K562 (cell line): Measurements from ENCODE around the gene PCBP3. TPM values are rescaled to one million over a fixed set of nuclear protein-coding genes. Genes with fewer than 3 reads are reported as not detected.

Experiments
- ATAC-seq: fragments of 200-7000 bp; cut with Tn5 transposase; 3 replicates; pipeline ENCODE4 v1.9.1; 2020; ENCODE audit warnings: moderate library complexity
- BruUV-seq: library from RNA; stranded (reverse); fragments of 400-500 nt; replicated peaks from 2 replicates; lab custom pipeline; 2021; lab: Mats Ljungman, UMichigan
- CTCF ChIA-PET: fragments of 300-600 bp; formaldehyde crosslinking; extraction: SDS; loops from one replicate; lab custom pipeline; 2021; ENCODE audit warnings: low intra/inter-chr PET ratio; lab: Yijun Ruan, JAX
- POLR2A ChIA-PET: fragments of 300-600, 350-650 bp; sonication (Branson Sonifier 250); formaldehyde crosslinking; extraction: SDS; loops from one replicate; lab custom pipeline; 2021; ENCODE audit warnings: antibody characterized with exemption, inconsistent platforms; lab: Yijun Ruan, JAX
- DNase-seq, 4 experiments: peaks; one replicate each; pipeline versions ENCODE4 v3.0.0 to v3.0.0-alpha.2; 2011 to 2018; ENCODE audit warnings: low spot score in 3 of 4, mixed read lengths in 3 of 4; ENCODE audit errors: extremely low read depth in 1 of 4
- FAIRE-seq: peaks from 2 replicates; lab custom pipeline; 2011; peaks lifted over from hg19 to GRCh38; lab: Jason Lieb, UNC
- H2AFZ ChIP-seq: 2 replicates; pipeline ENCODE4 v1.6.0; 2011; ENCODE audit warnings: low read depth, low read length, control low read depth, inconsistent platforms
- H3K27ac ChIP-seq: fragments of 200-600 bp; 3 replicates; pipeline ENCODE4 v1.8.0; 2011; ENCODE audit warnings: low read depth, mild to moderate bottlenecking, control low read depth, inconsistent platforms, low read length, moderate library complexity, mixed read lengths; ENCODE audit errors: extremely low read depth
- H3K27me3 ChIP-seq, 2 experiments: fragments of 300-600 bp in 1 of 2; 2 replicates in 1 of 2; 3 replicates in 1 of 2; pipeline versions ENCODE4 v1.6.0 to v1.8.0; 2011; ENCODE audit warnings: inconsistent platforms in 2 of 2, low read length in 2 of 2, mild to moderate bottlenecking in 1 of 2, mixed read lengths in 1 of 2, moderate library complexity in 1 of 2; ENCODE audit not compliant: control insufficient read depth in 2 of 2, insufficient read depth in 2 of 2
- H3K36me3 ChIP-seq: fragments of 300-600 bp; 3 replicates; pipeline ENCODE4 v1.8.0; 2011; ENCODE audit warnings: mild to moderate bottlenecking, low read length, inconsistent platforms; ENCODE audit not compliant: control insufficient read depth, insufficient read depth
- H3K4me1 ChIP-seq, 2 experiments: fragments of 200-600 bp in 1 of 2; replicated peaks in 1 of 2; 2 replicates in 1 of 2; 3 replicates in 1 of 2; pipeline versions ENCODE4 v1.5.1 to v1.8.0; 2011; ENCODE audit warnings: inconsistent platforms in 2 of 2, low read length in 2 of 2, mild to moderate bottlenecking in 1 of 2, mixed read lengths in 1 of 2, moderate library complexity in 1 of 2; ENCODE audit not compliant: control insufficient read depth in 2 of 2, insufficient read depth in 2 of 2
- H3K4me2 ChIP-seq: 2 replicates; pipeline ENCODE4 v1.6.1; 2011; ENCODE audit warnings: low read length, control low read depth, inconsistent platforms, mixed read lengths; ENCODE audit not compliant: insufficient read depth
- H3K4me3 ChIP-seq: fragments of 200-600 bp; sonication (generic), shearing (Covaris generic); 2 replicates; pipeline ENCODE4 v1.5.1; 2016; ENCODE audit warnings: control low read depth, inconsistent platforms
- H3K79me2 ChIP-seq: fragments of 200-600 bp; 3 replicates; pipeline ENCODE4 v1.8.0; 2011; ENCODE audit warnings: low read length, inconsistent platforms; ENCODE audit not compliant: control insufficient read depth, insufficient read depth
- H3K9ac ChIP-seq, 2 experiments: 2 replicates each; pipeline versions ENCODE4 v1.6.0 to v1.6.1; 2011; ENCODE audit warnings: low read depth in 2 of 2, low read length in 2 of 2, control low read depth in 1 of 2, inconsistent platforms in 1 of 2, mild to moderate bottlenecking in 1 of 2, mixed read lengths in 1 of 2; ENCODE audit not compliant: insufficient read depth in 1 of 2
- H3K9me1 ChIP-seq: one replicate; pipeline ENCODE4 v1.6.0; 2011; ENCODE audit warnings: inconsistent platforms, mild to moderate bottlenecking, low read length, moderate library complexity; ENCODE audit not compliant: control insufficient read depth, insufficient read depth
- H3K9me3 ChIP-seq: replicated peaks from 2 replicates; pipeline ENCODE4 v1.5.1; 2011; ENCODE audit warnings: low read depth, low read length, inconsistent platforms; ENCODE audit not compliant: control insufficient read depth, insufficient read depth
- H4K20me1 ChIP-seq: replicated peaks from 2 replicates; pipeline ENCODE4 v1.6.1; 2011; ENCODE audit warnings: low read length, inconsistent platforms, mixed read lengths; ENCODE audit not compliant: control insufficient read depth, insufficient read depth
- CHD2 ChIP-seq: IDR thresholded peaks from 2 replicates; pipeline ENCODE4 v1.6.1; 2011; ENCODE audit warnings: low read depth, low read length
- GMEB1 ChIP-seq: fragments of 250-450 bp; sonication (Bioruptor Pico); IDR thresholded peaks from 2 replicates; pipeline ENCODE4 v1.4.0; 2020; ENCODE audit warnings: mild to moderate bottlenecking
- MCM2 ChIP-seq: fragments of 450-650 bp; IDR thresholded peaks from 2 replicates; pipeline ENCODE4 v1.6.1; 2017; ENCODE audit warnings: low read depth, mild to moderate bottlenecking
- NFIC ChIP-seq: fragments of 450-650 bp; IDR thresholded peaks from 2 replicates; pipeline ENCODE4 v1.6.1; 2017; ENCODE audit warnings: mild to moderate bottlenecking, inconsistent platforms
- RERE ChIP-seq: sonication (generic); formaldehyde crosslinking; IDR thresholded peaks from 2 replicates; pipeline ENCODE4 v1.8.0; 2023; ENCODE audit warnings: missing genetic modification reagents, mild to moderate bottlenecking, borderline replicate concordance
- RNF2 ChIP-seq: sonication (generic); IDR thresholded peaks from 2 replicates; pipeline ENCODE4 v1.6.1; 2016
- THAP12 ChIP-seq: fragments of 250-450 bp; sonication (Bioruptor Pico); IDR thresholded peaks from 2 replicates; pipeline ENCODE4 v1.9.0; 2021; ENCODE audit warnings: mild to moderate bottlenecking, inconsistent platforms
- ZBTB2 ChIP-seq: fragments of 450-650 bp; IDR thresholded peaks from 2 replicates; pipeline ENCODE4 v1.6.1; 2016; ENCODE audit warnings: antibody characterized with exemption
- ZFX ChIP-seq: sonication (generic); formaldehyde crosslinking; IDR thresholded peaks from 2 replicates; pipeline ENCODE4 v1.8.0; 2022; ENCODE audit warnings: mild to moderate bottlenecking, missing genetic modification reagents, moderate library complexity
- ZNF444 ChIP-seq: fragments of 250-450 bp; sonication (Bioruptor Pico); IDR thresholded peaks from 2 replicates; pipeline ENCODE4 v1.4.0; 2020; ENCODE audit warnings: mild to moderate bottlenecking, moderate library complexity
- WGBS: fragments of 100-300 bp; shearing (Covaris generic); methylation state at CpG from one replicate; pipeline ENCODE4 v1.1.6; 2016; ENCODE audit warnings: low coverage, mixed read lengths; ENCODE audit not compliant: insufficient coverage; ENCODE audit errors: missing lambda C conversion rate; 5-methylcytosine and 5-hydroxymethylcytosine counted together
- in situ Hi-C: fragments of 300-500 bp; cut with MboI; formaldehyde crosslinking; loops from 4 replicates; pipeline ENCODE4 v1.15.0; 2018; ENCODE audit warnings: inconsistent platforms, mixed read lengths
- intact Hi-C: fragments of 100-400 bp; cut with micrococcal nuclease; formaldehyde crosslinking; loops from 2 replicates; pipeline ENCODE4 v1.14.2; 2022
- polyA plus RNA-seq, 8 experiments: library from polyadenylated mRNA; depleted of rRNA in 4 of 8; stranded (reverse) in 5 of 8; unstranded in 3 of 8; fragments of >200 nt; fragmentation: Nextera tagmentation in 2 of 8; fragmentation: Illumina TruSeq in 1 of 8; extraction: Ambion mirVana in 2 of 8; extraction: Trizol in 1 of 8; gene quantifications; 2 replicates each; pipeline versions ENCODE4 v1.2.1 to v1.2.3, GENCODE V29; 2011 to 2014; ENCODE audit warnings: inconsistent platforms in 1 of 8, missing spikeins in 1 of 8
- total RNA-seq, 7 experiments: library from RNA; depleted of rRNA in 6 of 7; stranded (reverse); fragments of >200 nt in 6 of 7; fragmentation: Illumina TruSeq in 2 of 7; extraction: Trizol in 2 of 7; gene quantifications; 2 replicates each; pipeline versions ENCODE4 v1.2.1 to v1.2.3, GENCODE V29; 2011 to 2021; ENCODE audit warnings: low replicate concordance in 1 of 7

Gene PCBP3
- total and polyA plus RNA-seq, 9 of the 15 experiments (the other 6 are each of a cell fraction or from before 2014, with no cell fraction given) = 0.18 TPM; not detected in 8

DNA sequence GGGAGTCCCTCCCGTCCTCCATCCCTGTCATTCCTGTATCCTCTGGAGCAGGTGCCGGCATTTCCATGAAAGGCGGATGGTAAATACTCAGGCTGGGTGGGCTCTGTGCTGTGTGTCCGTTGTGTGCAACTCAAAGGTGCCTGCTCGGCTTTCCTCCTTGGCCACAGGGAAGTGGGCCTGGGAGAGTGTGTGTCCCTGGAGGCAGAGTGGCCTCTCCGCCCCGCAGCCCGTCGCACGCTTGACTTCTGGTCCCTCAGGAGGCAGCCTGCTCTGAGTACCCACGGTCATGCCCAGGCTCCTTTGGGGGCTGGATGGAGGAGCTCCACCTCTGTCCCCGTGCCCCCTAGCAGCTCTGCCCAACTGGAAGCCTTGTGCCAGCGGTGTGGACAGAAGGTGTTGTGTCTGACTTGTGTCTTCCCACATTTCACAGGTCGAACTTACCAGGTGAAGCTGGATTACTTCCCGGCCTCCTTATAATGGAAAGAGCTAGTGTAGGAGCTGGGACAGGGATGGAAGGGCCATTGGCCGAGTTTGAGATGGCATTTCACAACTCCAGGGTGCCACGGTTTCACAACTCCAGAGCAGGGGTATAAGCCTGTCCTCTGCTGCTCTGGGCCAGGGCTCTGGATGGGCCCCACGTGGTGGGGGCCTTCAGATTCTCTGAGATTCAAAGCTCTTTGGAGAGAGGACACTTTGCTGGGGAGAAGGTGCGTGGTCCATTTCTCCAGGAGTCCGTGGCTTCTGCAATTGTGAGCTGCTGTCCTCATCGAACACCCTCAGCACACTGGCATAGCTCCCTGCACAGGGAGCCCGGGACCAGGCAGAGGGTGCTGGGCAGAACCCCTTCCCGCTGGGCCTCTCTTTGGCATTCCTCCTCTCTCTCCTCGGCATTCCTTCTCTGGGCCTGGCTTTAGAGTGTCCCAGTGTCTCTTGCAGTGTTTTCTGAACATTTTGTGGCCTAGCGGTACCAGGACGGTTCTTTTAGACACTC, 185.3 kb downstream of the PCBP3 start:
- H3K4me1 ChIP-seq = peaks cover 0 to 4% of the 10 kb centered on the region in 2 experiments; a peak in 2 of 5 replicates
- no peaks in the 10 kb centered on the region for H3K79me2 ChIP-seq
- H3K4me2 ChIP-seq = no peak overlapping the region
- DNase-seq (no peak), ATAC-seq (no peak), FAIRE-seq (no peak)
- no peak overlapping the region for H3K9ac ChIP-seq
- BruUV-seq = no TSS peak
- H3K27me3 ChIP-seq = peaks cover 53 to 75% of the 10 kb centered on the region in 2 experiments
- in situ Hi-C loops = loop anchor here (10.0 to 25.0 kb wide), 3 partner anchors 524 to 867 kb away; no protein-coding TSS in a partner anchor
- H3K36me3 ChIP-seq = no peaks in the 10 kb centered on the region
- ChIA-PET CTCF (no interaction called here), POLR2A (no interaction called here)
- H2AFZ ChIP-seq = no peak overlapping the region
- 1% methylated on average over 26 of the region's 26 CpGs for WGBS
- H3K9me3 ChIP-seq = no peaks in the 10 kb centered on the region
- H4K20me1 ChIP-seq = peaks cover 15% of the 10 kb centered on the region
- no peak overlapping the region for H3K27ac ChIP-seq
- no peaks in the 10 kb centered on the region for H3K9me1 ChIP-seq
- intact Hi-C loops = no loop called here
- no peak overlapping the region for H3K4me3 ChIP-seq
- TF ChIP-seq RERE (CRISPR knock-in tag) = no peak
- no peak for TF ChIP-seq THAP12 (CRISPR knock-in tag)
- TF ChIP-seq ZBTB2 = no peak
- no peak for TF ChIP-seq ZFX
- TF ChIP-seq ZNF444 (CRISPR knock-in tag) = no peak
- no peak for TF ChIP-seq CHD2
- TF ChIP-seq RNF2 = no peak
- no peak for TF ChIP-seq MCM2
- TF ChIP-seq GMEB1 = no peak
- TF ChIP-seq NFIC = no peak
